Sigmoid colon (tissue), 4 donors: Measurements from ENCODE around the gene CPNE4.

Experiments
- CTCF ChIP-seq, 4 experiments: fragments of 450-650 bp in 3 of 4; fragments of 200-600 bp in 1 of 4; IDR thresholded peaks; one replicate each; pipeline ENCODE4 v1.5.1; 2016 to 2019; ENCODE audit warnings: antibody characterized with exemption in 4 of 4, mild to moderate bottlenecking in 3 of 4, moderate library complexity in 2 of 4
- EP300 ChIP-seq, 4 donors: sonication (generic); formaldehyde crosslinking; IDR thresholded peaks; one replicate each; pipeline ENCODE4 v1.6.1; 2017; ENCODE audit warnings: antibody characterized with exemption in 4 of 4
- POLR2A ChIP-seq, 2 donors: fragments of 450-650 bp; IDR thresholded peaks; one replicate each; pipeline ENCODE4 v1.6.1; 2016; ENCODE audit warnings: antibody characterized with exemption in 2 of 2, mild to moderate bottlenecking in 2 of 2, moderate library complexity in 2 of 2
- POLR2AphosphoS5 ChIP-seq, 4 donors: sonication (generic); formaldehyde crosslinking; IDR thresholded peaks; one replicate each; pipeline ENCODE4 v1.6.1; 2017; ENCODE audit warnings: antibody characterized with exemption in 4 of 4

GRCh38 chr3:131540143-131540542, 494.7 kb downstream of the CPNE4 start:
- TF ChIP-seq POLR2AphosphoS5 (IDR thresholded peaks at IDR 0.05) (no peak), EP300 (IDR thresholded peaks at IDR 0.05) (no peak), CTCF (IDR thresholded peaks at IDR 0.05) (no peak), POLR2A (IDR thresholded peaks at IDR 0.05) (no peak)
